Measurements from ENCODE around the gene COX6A2.

DNA sequence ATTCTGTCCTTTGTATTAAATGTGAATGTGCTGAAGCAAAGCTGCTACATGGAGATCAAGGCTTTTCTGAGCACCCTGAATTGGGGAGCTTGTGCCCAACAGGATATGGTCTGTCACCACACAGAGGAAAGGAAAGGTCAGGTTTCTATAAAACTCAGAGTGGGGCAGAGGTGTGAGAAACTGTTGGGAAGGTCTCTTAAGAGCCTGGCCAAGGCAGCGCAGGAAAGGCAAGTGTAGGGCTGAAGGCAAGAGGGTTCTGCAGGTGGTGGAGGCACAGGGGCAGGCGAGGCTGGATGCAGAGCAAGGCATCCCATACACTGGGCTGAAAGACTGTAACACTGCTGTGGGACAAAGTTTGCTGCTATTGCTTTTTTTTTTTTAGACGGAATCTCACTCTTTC lies 8.1 kb downstream of the COX6A2 start:
- TF ChIP-seq, protein P1, sequence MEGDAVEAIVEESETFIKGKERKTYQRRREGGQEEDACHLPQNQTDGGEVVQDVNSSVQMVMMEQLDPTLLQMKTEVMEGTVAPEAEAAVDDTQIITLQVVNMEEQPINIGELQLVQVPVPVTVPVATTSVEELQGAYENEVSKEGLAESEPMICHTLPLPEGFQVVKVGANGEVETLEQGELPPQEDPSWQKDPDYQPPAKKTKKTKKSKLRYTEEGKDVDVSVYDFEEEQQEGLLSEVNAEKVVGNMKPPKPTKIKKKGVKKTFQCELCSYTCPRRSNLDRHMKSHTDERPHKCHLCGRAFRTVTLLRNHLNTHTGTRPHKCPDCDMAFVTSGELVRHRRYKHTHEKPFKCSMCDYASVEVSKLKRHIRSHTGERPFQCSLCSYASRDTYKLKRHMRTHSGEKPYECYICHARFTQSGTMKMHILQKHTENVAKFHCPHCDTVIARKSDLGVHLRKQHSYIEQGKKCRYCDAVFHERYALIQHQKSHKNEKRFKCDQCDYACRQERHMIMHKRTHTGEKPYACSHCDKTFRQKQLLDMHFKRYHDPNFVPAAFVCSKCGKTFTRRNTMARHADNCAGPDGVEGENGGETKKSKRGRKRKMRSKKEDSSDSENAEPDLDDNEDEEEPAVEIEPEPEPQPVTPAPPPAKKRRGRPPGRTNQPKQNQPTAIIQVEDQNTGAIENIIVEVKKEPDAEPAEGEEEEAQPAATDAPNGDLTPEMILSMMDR (IDR thresholded peaks at IDR 0.05; ENCODE audit: insufficient read depth, low read length, poor library complexity, severe bottlenecking): no peak
- TF ChIP-seq EZH2phosphoT487 (conservative IDR thresholded peaks at IDR 0.05; ENCODE audit: low read length): no peak
